Measurements from ENCODE around the gene SZRD1.

The SZRD1 gene

DNA sequence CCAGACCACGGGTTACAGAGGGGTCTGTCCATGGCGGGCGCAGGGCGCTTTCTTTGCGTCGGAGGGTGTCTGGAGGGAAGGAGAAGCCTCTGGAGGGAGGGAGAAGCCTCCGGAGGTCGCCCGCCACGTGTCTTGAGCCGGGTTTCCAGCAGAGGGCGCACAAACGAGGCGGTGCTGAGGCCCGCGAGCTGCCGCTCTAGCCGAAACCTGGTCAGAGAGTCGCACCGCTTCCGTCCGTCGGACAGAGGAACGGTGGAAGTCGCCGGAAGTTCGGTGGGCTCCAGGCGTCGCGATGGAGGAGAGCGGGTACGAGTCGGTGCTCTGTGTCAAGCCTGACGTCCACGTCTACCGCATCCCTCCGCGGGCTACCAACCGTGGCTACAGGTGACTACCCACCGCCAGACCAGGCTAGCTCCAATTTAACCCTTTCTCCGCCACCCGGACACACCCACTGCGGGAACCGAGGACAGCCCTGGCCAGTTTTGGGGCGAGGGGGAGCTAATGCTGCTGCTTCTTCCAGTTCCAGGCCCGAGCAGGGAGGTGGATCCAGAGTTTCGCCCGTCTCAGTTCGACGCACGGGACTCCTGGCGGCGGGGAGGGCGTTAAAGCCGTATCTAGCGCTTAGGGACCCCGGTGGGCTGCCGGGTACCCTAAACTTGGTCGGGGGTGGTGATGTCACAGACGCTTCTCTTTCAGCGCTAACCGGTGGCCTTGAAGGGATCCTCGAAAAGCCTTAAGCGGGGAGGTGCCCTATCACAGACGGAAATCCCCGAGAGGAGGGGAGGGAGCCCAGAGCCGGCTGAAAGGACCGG lies 73.6 kb downstream of the SZRD1 start, which contains the start of gene NECAP2:
NECAP2 (plus strand) TSS at position 255 of the 812 bp plus-strand sequence; CDS start at position 293, 38 bp downstream.
- peak; percentile 90 for DNase-seq

DNA sequence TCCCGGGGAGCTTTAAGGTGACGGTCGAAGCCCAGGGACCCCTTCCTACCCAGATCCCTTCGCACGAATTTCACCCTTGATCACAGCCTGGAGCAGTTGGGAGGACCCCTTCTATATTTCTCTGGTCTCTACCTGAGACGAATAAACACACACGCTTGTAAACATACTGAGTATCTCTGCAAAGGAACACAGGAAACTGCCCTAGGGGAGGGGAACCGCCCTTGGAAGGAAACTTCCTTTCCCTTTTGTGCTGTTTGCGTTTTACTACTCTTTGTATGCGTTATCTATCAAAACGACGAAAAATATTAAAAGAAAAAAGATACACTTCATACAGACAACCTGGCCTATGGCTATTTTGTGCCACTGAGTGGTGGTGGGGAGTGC lies 74.2 kb downstream of the SZRD1 start:
- no peak for DNase-seq

- DNase-seq, result no peak
Observed at GRCh38 chr1:16442265-16442664, 75.2 kb downstream of the SZRD1 start.

DNA sequence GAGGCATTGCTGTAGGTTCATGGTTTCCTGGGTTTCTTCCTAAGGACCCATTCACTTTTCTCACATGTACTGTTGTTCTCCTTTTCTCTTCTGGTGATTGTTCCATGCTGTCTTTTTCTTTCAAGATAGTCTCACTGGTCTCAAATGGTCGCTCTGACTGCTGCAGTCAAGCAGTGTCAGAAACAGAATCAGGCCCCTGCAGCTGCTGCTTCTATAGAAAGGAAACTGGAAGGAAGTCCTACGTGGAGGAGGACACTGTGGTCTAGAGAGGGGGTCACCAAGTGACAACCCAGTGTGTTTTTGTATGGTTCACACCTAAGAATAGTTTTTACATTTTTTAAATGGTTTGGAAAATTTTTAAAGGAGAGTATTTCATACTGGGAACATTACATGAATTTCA lies 75.9 kb downstream of the SZRD1 start:
- no peak for DNase-seq

- no peak for DNase-seq
Observed at GRCh38 chr1:16443975-16444770, 77.1 kb downstream of the SZRD1 start.

- no peak for DNase-seq
Observed at GRCh38 chr1:16445052-16445451, 78.0 kb downstream of the SZRD1 start.

DNA sequence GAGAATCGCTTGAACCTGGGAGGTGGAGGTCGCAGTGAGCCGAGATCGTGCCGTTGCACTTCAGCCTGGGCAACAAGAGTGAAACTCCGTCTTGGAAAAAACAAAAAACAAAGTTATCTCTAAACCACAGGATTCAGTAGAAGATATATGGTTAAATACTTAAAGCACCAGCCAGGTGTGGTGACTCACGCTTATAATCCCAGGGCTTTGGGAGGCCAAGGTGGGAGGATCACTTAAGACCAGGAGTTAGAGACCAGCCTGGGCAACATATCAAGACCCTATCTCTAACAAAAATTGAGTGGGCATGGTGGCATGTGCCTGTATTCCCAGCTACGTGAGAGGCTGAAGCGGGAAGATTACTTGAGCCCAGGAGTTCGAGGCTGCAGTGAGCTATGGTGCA lies 79.1 kb downstream of the SZRD1 start:
- no peak for DNase-seq

- no peak for DNase-seq
Observed at GRCh38 chr1:16447641-16448040, 80.6 kb downstream of the SZRD1 start.

All from fibroblast of skin of abdomen (primary cell).